ENCODE results near the gene LRSAM1. TPM values are rescaled to one million over a fixed set of nuclear protein-coding genes. Genes with fewer than 3 reads are reported as not detected.

The LRSAM1 gene
- total RNA-seq, 4 donors from 2014 or later, result 15.5 to 26.5 (median 20.2) TPM

GRCh38 chr9:127470662-127471061 lies 19.4 kb downstream of the LRSAM1 start:
- H3K27ac ChIP-seq, result no peak overlapping the region
- H3K9me3 ChIP-seq, result no peaks in the 10 kb centered on the region
- H3K4me3 ChIP-seq, result no peak overlapping the region
- TF ChIP-seq EP300 (IDR thresholded peaks at IDR 0.05), result no peak
- no peak for TF ChIP-seq POLR2AphosphoS5 (IDR thresholded peaks at IDR 0.05)
- TF ChIP-seq POLR2A (IDR thresholded peaks at IDR 0.05), result no peak
- TF ChIP-seq CTCF (IDR thresholded peaks at IDR 0.05), result no peak
- WGBS, 2 donors (ENCODE audit: low coverage in 1 of 2), result 87 to 91% methylated on average over 3 of the region's 3 CpGs
- peaks cover 0 to 92% of the 10 kb centered on the region in 2 donors for H3K36me3 ChIP-seq
- H3K4me1 ChIP-seq, result no peaks in the 10 kb centered on the region
- no peak for ATAC-seq
- no peaks in the 10 kb centered on the region for H3K27me3 ChIP-seq

DNA sequence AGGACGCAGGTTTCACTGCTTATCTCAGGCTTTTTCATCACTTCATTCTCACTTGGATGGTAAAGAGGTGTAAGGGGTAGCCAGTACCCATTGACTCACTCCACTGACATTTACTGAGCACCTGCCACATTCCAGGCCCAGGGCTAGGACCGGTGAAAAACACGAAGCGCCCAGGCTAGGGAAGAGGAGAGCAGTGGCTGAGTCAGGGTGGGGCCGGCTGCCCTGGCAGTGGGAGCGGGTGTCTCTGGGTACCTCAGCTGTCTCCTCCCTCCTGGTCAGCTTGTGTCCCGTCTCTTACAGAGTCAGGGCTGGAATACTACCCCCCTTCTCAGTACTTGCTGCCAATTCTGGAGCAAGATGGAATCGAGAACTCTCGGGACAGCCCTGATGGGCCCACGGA lies 22.2 kb downstream of the LRSAM1 start:
- Histone ChIP-seq H3K9me3 (no peaks in the 10 kb centered on the region), H3K4me3 (no peak overlapping the region), H3K27me3 (no peaks in the 10 kb centered on the region), H3K4me1 (no peaks in the 10 kb centered on the region), H3K36me3 (peaks cover 0 to 94% of the 10 kb centered on the region in 2 donors), H3K27ac (no peak overlapping the region)
- TF ChIP-seq CTCF (IDR thresholded peaks at IDR 0.05), result no peak
- TF ChIP-seq POLR2AphosphoS5 (IDR thresholded peaks at IDR 0.05), result no peak
- WGBS, 2 donors (ENCODE audit: low coverage in 1 of 2), result 86 to 100% methylated on average over 2 to 6 of the region's 10 CpGs
- ATAC-seq, result no peak

- Histone ChIP-seq H3K36me3 (peaks cover 0 to 94% of the 10 kb centered on the region in 2 donors), H3K27ac (no peak overlapping the region), H3K4me3 (no peak overlapping the region), H3K9me3 (no peaks in the 10 kb centered on the region), H3K4me1 (no peaks in the 10 kb centered on the region), H3K27me3 (no peaks in the 10 kb centered on the region)
- TF ChIP-seq CTCF (IDR thresholded peaks at IDR 0.05), result no peak
- no peak for TF ChIP-seq POLR2AphosphoS5 (IDR thresholded peaks at IDR 0.05)
- no peak for TF ChIP-seq EP300 (IDR thresholded peaks at IDR 0.05)
- TF ChIP-seq POLR2A (IDR thresholded peaks at IDR 0.05), result no peak
- WGBS, 2 donors (ENCODE audit: low coverage in 1 of 2), result 89% methylated on average over 4 of the region's 4 CpGs; no CpG with 5 or more reads in 1 of the 2 donors
- ATAC-seq, result no peak
These were observed 22.6 kb downstream of the LRSAM1 start for GRCh38 chr9:127473932-127474331.

GRCh38 chr9:127474592-127474991 lies 23.3 kb downstream of the LRSAM1 start:
- Histone ChIP-seq H3K36me3 (peaks cover 0 to 94% of the 10 kb centered on the region in 2 donors), H3K9me3 (no peaks in the 10 kb centered on the region), H3K27ac (no peak overlapping the region), H3K4me1 (no peaks in the 10 kb centered on the region), H3K27me3 (no peaks in the 10 kb centered on the region), H3K4me3 (no peak overlapping the region)
- WGBS, 2 donors (ENCODE audit: low coverage in 1 of 2), result 80 to 92% methylated on average over 1 to 4 of the region's 5 CpGs
- no peak for TF ChIP-seq POLR2AphosphoS5 (IDR thresholded peaks at IDR 0.05)
- TF ChIP-seq POLR2A (IDR thresholded peaks at IDR 0.05), result no peak
- no peak for TF ChIP-seq CTCF (IDR thresholded peaks at IDR 0.05)
- TF ChIP-seq EP300 (IDR thresholded peaks at IDR 0.05), result no peak
- no peak for ATAC-seq

GRCh38 chr9:127479507-127480081 lies 28.3 kb downstream of the LRSAM1 start:
- Histone ChIP-seq H3K4me1 (no peaks in the 10 kb centered on the region), H3K27me3 (no peaks in the 10 kb centered on the region), H3K9me3 (no peaks in the 10 kb centered on the region), H3K27ac (no peak overlapping the region), H3K4me3 (no peak overlapping the region), H3K36me3 (peaks cover 0 to 98% of the 10 kb centered on the region in 2 donors)
- TF ChIP-seq CTCF (IDR thresholded peaks at IDR 0.05) (no peak), POLR2A (IDR thresholded peaks at IDR 0.05) (no peak), POLR2AphosphoS5 (IDR thresholded peaks at IDR 0.05) (no peak), EP300 (IDR thresholded peaks at IDR 0.05) (no peak)
- no CpG with 5 or more reads among the region's 17 CpGs for WGBS, 2 donors (ENCODE audit: low coverage in 1 of 2)
- no peak for ATAC-seq

Data from gastroesophageal sphincter (tissue), 4 donors.